Osteocyte (in vitro differentiated cells): Measurements from ENCODE around the gene EIF4G3. TPM values are rescaled to one million over a fixed set of nuclear protein-coding genes. Genes with fewer than 3 reads are reported as not detected.

Experiments used
- DNase-seq: peaks from one replicate; pipeline ENCODE4 v3.0.0; 2021; ENCODE audit warnings: mixed read lengths; ENCODE audit not compliant: unreplicated experiment; ENCODE audit errors: extremely low spot score
- H3K27ac Mint-ChIP-seq: one replicate; pipeline ENCODE4 v1.8.0; 2021; ENCODE audit warnings: mild to moderate bottlenecking, mixed read lengths; ENCODE audit not compliant: unreplicated experiment
- H3K27me3 Mint-ChIP-seq: one replicate; pipeline ENCODE4 v1.8.0; 2021; ENCODE audit warnings: mixed read lengths; ENCODE audit not compliant: unreplicated experiment
- H3K36me3 Mint-ChIP-seq: one replicate; pipeline ENCODE4 v1.8.0; 2021; ENCODE audit warnings: mixed read lengths; ENCODE audit not compliant: unreplicated experiment
- H3K4me1 Mint-ChIP-seq: one replicate; pipeline ENCODE4 v1.8.0; 2021; ENCODE audit warnings: mixed read lengths; ENCODE audit not compliant: unreplicated experiment
- H3K4me3 Mint-ChIP-seq: one replicate; pipeline ENCODE4 v1.8.0; 2021; ENCODE audit warnings: mild to moderate bottlenecking, moderate library complexity, mixed read lengths; ENCODE audit not compliant: unreplicated experiment
- H3K9me3 Mint-ChIP-seq: one replicate; pipeline ENCODE4 v1.8.0; 2021; ENCODE audit warnings: mixed read lengths; ENCODE audit not compliant: unreplicated experiment
- CTCF ChIP-seq: fragments of 200-600 bp; sonication (generic); IDR thresholded peaks from 2 replicates; pipeline ENCODE4 v1.5.0; 2021; ENCODE audit warnings: antibody characterized with exemption, mild to moderate bottlenecking, moderate library complexity
- total RNA-seq: library from RNA; stranded (reverse); gene quantifications from 2 replicates; pipeline ENCODE4 v1.2.1, GENCODE V29; 2021

The EIF4G3 gene
- total RNA-seq, 1 donor from 2014 or later, result 81.9 TPM

GRCh38 chr1:21012937-21013336 is 163.8 kb downstream of the EIF4G3 start:
- Mint-ChIP-seq H3K27me3 (no peaks in the 10 kb centered on the region), H3K9me3 (peaks cover 8% of the 10 kb centered on the region), H3K27ac (peak overlapping the region; percentile 85), H3K4me1 (peaks cover 23% of the 10 kb centered on the region), H3K36me3 (peaks cover 7% of the 10 kb centered on the region), H3K4me3 (peak overlapping the region; percentile 6)
- no peak for TF ChIP-seq CTCF
- no peak for DNase-seq

DNA sequence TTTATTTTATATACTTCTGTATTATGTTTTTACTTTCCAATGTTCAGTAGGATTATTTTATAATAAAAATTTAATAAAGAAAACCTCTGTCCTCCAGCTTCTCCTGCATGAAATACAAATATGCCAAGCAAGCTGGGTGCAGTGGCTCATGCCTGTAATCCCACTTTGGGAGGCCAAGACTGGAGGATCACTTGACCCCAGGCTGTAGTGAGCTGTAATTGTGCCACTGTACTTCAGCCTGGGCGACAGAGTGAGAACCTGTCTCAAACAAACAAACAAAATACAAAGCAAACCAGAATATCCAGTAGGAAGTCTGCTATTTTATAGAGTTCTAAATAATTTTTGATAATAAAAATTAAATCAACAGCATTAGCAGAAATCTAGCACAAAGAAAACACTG is 168.8 kb downstream of the EIF4G3 start:
- Mint-ChIP-seq H3K4me1 (peaks cover 29% of the 10 kb centered on the region), H3K36me3 (no peaks in the 10 kb centered on the region), H3K27ac (no peak overlapping the region), H3K9me3 (no peaks in the 10 kb centered on the region), H3K27me3 (no peaks in the 10 kb centered on the region), H3K4me3 (no peak overlapping the region)
- DNase-seq, result no peak
- no peak for TF ChIP-seq CTCF

GRCh38 chr1:21005466-21006239 is 171.0 kb downstream of the EIF4G3 start:
- Mint-ChIP-seq H3K27me3 (no peaks in the 10 kb centered on the region), H3K9me3 (no peaks in the 10 kb centered on the region), H3K4me3 (no peak overlapping the region), H3K36me3 (peaks cover 6% of the 10 kb centered on the region), H3K4me1 (peaks cover 16% of the 10 kb centered on the region), H3K27ac (no peak overlapping the region)
- TF ChIP-seq CTCF, result no peak
- no peak for DNase-seq

GRCh38 chr1:21003281-21004045 is 173.2 kb downstream of the EIF4G3 start:
- Mint-ChIP-seq H3K36me3 (peaks cover 13% of the 10 kb centered on the region), H3K27ac (no peak overlapping the region), H3K4me1 (peaks cover 16% of the 10 kb centered on the region), H3K9me3 (no peaks in the 10 kb centered on the region), H3K4me3 (no peak overlapping the region), H3K27me3 (no peaks in the 10 kb centered on the region)
- no peak for TF ChIP-seq CTCF
- DNase-seq, result no peak

DNA sequence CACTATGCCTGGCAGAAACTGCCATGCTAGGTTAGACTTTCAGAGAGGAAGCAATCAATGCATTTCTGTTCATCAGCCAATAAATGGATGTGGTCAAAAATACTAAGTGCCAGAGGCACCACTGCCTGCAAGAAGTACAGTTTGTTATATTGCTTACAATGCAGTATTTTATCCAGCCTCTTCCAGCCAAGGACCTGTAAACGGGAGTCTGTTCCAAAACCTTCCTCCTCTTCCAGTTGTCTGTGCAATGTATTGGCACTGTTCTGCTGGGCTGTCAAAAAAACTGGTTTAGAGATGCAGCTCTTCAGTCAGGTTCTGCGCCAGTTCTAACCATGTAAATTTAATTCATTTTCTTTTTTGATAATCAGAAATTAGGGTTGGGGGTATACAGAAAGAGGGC is 175.7 kb downstream of the EIF4G3 start:
- no peak for DNase-seq
- H3K4me1 Mint-ChIP-seq, result peaks cover 11% of the 10 kb centered on the region
- H3K9me3 Mint-ChIP-seq, result no peaks in the 10 kb centered on the region
- no peak for TF ChIP-seq CTCF
- no peak overlapping the region for H3K4me3 Mint-ChIP-seq
- H3K27ac Mint-ChIP-seq, result no peak overlapping the region
- peaks cover 13% of the 10 kb centered on the region for H3K36me3 Mint-ChIP-seq
- no peaks in the 10 kb centered on the region for H3K27me3 Mint-ChIP-seq
